ENCODE results near the gene AAK1. TPM values are rescaled to one million over a fixed set of nuclear protein-coding genes. Genes with fewer than 3 reads are reported as not detected.

AAK1 gene
- total RNA-seq, 1 donor from 2014 or later: 72.6 TPM

DNA sequence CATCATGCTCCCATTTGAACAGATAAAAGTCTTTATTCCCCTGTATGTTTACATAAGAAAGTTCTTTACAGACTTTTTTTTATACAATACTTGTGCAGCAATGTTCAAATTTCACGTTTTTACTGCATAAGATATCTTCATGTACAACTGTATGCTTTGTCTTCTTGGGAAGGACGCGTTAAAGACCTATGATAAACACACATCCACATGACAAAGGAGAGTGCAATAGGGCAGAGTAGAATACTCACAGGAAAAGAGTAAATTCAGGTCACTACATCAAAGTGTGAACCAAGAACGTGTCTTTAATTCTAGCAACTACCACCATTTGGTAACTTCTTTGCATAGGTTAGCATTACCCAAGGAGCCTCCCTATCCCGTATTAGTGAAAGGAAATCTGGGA, 172.6 kb downstream of the AAK1 start:
- intact Hi-C loops (cut with DNase I): no loop called here
- H3K4me1 ChIP-seq: no peaks in the 10 kb centered on the region
- no peak overlapping the region for H3K4me3 ChIP-seq
- peaks cover 3% of the 10 kb centered on the region for H3K36me3 ChIP-seq
- TF ChIP-seq, protein P1, sequence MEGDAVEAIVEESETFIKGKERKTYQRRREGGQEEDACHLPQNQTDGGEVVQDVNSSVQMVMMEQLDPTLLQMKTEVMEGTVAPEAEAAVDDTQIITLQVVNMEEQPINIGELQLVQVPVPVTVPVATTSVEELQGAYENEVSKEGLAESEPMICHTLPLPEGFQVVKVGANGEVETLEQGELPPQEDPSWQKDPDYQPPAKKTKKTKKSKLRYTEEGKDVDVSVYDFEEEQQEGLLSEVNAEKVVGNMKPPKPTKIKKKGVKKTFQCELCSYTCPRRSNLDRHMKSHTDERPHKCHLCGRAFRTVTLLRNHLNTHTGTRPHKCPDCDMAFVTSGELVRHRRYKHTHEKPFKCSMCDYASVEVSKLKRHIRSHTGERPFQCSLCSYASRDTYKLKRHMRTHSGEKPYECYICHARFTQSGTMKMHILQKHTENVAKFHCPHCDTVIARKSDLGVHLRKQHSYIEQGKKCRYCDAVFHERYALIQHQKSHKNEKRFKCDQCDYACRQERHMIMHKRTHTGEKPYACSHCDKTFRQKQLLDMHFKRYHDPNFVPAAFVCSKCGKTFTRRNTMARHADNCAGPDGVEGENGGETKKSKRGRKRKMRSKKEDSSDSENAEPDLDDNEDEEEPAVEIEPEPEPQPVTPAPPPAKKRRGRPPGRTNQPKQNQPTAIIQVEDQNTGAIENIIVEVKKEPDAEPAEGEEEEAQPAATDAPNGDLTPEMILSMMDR (IDR thresholded peaks at IDR 0.05): no peak
- no peak overlapping the region for H3K27ac ChIP-seq
- DNase-seq (no peak), ATAC-seq (no peak)
- no peaks in the 10 kb centered on the region for H3K27me3 ChIP-seq
- H3K9me3 ChIP-seq: no peaks in the 10 kb centered on the region

DNA sequence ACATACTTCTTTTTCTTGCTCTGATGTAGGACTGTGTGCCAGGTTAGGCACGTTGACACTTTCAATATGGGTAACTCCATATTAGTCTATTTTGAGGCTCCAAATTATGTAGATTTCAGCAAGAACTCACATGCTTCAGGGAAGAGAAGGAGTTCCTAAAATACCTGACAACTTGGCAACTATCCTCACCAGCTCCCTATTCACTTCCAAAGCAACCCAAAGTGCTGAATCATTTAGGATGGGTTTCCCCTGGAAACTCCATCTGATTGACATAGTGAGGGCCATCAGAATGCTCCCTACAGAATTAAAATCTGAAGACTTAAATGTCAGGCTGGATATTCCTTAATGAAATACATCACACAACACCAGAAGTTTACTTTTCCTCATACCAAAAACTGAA, 173.8 kb downstream of the AAK1 start:
- Histone ChIP-seq H3K36me3 (peaks cover 13% of the 10 kb centered on the region), H3K4me3 (no peak overlapping the region), H3K27ac (no peak overlapping the region), H3K4me1 (no peaks in the 10 kb centered on the region), H3K9me3 (no peaks in the 10 kb centered on the region), H3K27me3 (no peaks in the 10 kb centered on the region)
- ATAC-seq (no peak), DNase-seq (no peak)
- TF ChIP-seq, protein P1 (IDR thresholded peaks at IDR 0.05): no peak
- intact Hi-C loops (cut with DNase I): no loop called here

DNA sequence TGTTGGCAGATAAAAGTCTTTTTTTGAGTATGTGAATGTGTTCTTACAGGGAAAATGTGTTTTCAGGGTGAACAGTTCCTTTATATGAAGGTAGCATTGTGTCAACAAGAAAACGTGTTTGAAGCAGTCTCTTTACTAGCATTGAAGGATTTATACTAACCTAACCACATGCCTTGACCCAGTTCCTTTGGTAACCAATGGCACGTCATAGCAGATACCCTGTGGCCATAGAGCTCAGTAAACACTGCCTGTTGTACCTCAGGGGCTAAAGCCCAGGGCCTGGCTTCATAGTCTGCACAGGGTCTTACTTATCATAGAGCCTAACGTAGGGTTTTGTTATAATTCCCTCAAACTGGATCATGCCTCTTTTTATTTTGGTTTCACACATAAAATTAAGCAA, 174.2 kb downstream of the AAK1 start:
- H3K36me3 ChIP-seq: peaks cover 17% of the 10 kb centered on the region
- intact Hi-C loops (cut with DNase I): no loop called here
- no peaks in the 10 kb centered on the region for H3K9me3 ChIP-seq
- DNase-seq (no peak), ATAC-seq (no peak)
- H3K4me1 ChIP-seq: no peaks in the 10 kb centered on the region
- no peak overlapping the region for H3K4me3 ChIP-seq
- H3K27ac ChIP-seq: no peak overlapping the region
- no peaks in the 10 kb centered on the region for H3K27me3 ChIP-seq
- TF ChIP-seq, protein P1 (IDR thresholded peaks at IDR 0.05): no peak

DNA sequence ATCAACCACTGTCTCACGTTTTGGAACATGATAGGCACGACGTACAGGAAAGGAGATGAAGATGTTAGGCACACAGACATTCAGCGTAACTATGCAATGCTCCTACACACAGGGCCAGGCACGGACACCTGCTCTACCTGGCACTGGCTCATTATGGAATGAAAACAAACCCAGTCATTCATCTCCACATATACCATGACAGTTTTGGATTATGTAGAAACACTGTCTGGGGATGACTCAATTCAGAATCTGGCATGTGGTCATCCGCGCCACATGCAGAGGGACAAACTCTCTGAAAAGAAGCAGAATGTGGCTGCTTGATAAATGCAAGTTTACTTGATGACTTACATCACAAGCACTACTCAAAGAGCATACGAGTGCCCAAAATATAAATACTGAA, 176.8 kb downstream of the AAK1 start:
- no peak for ATAC-seq
- no peak for DNase-seq
- H3K4me1 ChIP-seq: no peaks in the 10 kb centered on the region
- no peak overlapping the region for H3K27ac ChIP-seq
- intact Hi-C loops (cut with DNase I): no loop called here
- no peaks in the 10 kb centered on the region for H3K9me3 ChIP-seq
- H3K4me3 ChIP-seq: no peak overlapping the region
- TF ChIP-seq, protein P1 (IDR thresholded peaks at IDR 0.05): no peak
- H3K36me3 ChIP-seq: peaks cover 20% of the 10 kb centered on the region
- no peaks in the 10 kb centered on the region for H3K27me3 ChIP-seq

DNA sequence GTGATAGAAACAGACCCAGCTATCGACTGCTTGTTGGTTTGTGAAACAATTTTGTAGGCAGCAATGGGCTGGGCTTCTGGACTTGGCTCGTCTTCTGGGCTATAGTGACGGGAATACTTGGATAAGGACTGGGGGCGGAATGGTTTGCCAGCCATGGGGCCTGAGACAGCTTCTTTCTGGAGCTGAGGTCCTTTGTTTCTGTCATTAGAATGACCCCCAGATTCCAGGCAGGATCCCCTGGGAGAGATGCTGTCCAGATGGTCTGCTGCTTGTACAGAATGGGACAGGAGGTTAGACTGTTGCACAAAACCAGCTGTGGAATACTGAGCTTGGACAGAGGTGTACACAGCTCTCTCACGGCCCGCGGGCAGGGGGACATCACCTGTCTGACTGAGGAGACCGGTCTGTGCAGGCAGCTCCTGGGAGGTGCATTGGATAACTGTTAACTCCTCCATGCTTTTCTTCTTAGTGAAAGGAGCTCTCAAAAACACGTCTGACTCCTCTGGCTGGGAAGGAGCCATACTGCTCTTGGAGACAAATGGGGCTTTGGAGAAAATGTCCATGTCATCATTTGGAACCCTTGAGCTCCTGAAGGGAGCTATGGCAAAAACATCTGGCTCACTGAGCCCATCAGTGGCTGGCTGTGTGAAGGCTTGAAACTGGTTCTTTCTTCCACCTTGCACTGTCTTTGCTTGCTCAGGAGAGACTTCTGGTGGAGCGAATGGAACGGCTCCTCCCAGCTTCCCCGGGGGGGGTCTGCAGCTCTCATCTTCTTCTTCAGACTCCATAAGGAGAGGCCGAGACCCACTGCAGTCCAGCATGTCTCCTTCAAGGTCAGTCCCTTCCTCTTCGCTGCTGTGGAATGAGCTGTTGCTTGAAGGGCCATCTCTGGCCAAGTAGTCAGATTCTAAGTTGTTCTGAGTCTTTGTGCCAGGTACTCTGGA, 177.8 kb downstream of the AAK1 start:
- no peaks in the 10 kb centered on the region for H3K9me3 ChIP-seq
- no peaks in the 10 kb centered on the region for H3K27me3 ChIP-seq
- peaks cover 20% of the 10 kb centered on the region for H3K36me3 ChIP-seq
- no peaks in the 10 kb centered on the region for H3K4me1 ChIP-seq
- DNase-seq: no peak
- TF ChIP-seq, protein P1 (IDR thresholded peaks at IDR 0.05): no peak
- peak; percentile 45 for ATAC-seq
- peak overlapping the region; percentile 24 for H3K27ac ChIP-seq
- H3K4me3 ChIP-seq: no peak overlapping the region
- intact Hi-C loops (cut with DNase I): no loop called here

Data from upper lobe of right lung (tissue), 1 donor.